H9 (cell line): Measurements from ENCODE around the gene MCRIP2. TPM values are rescaled to one million over a fixed set of nuclear protein-coding genes. Genes with fewer than 3 reads are reported as not detected.

Experiments
- DNase-seq: peaks from one replicate; pipeline ENCODE4 v3.0.0-alpha.2; 2017
- H2AFZ ChIP-seq: one replicate; pipeline ENCODE4 v1.6.1; 2013; ENCODE audit warnings: mild to moderate bottlenecking, low read length, control low read depth, moderate library complexity
- H2AK5ac ChIP-seq: 2 replicates; pipeline ENCODE4 v1.6.1; 2013; ENCODE audit warnings: low read length, control low read depth, mixed read lengths; ENCODE audit not compliant: insufficient read length
- H2BK120ac ChIP-seq: one replicate; pipeline ENCODE4 v1.6.1; 2013; ENCODE audit warnings: low read depth, mild to moderate bottlenecking, low read length, control low read depth, inconsistent platforms; ENCODE audit not compliant: poor library complexity, severe bottlenecking
- H2BK12ac ChIP-seq: 2 replicates; pipeline ENCODE4 v1.6.1; 2013; ENCODE audit warnings: low read length, control low read depth, mixed read lengths, low read depth; ENCODE audit not compliant: insufficient read length
- H2BK15ac ChIP-seq: 2 replicates; pipeline ENCODE4 v1.6.1; 2013; ENCODE audit warnings: low read depth, low read length, control low read depth
- H2BK20ac ChIP-seq: one replicate; pipeline ENCODE4 v1.6.1; 2013; ENCODE audit warnings: low read depth, mild to moderate bottlenecking, low read length, control low read depth, inconsistent platforms; ENCODE audit not compliant: poor library complexity, severe bottlenecking
- H2BK5ac ChIP-seq: 2 replicates; pipeline ENCODE4 v1.6.1; 2013; ENCODE audit warnings: low read length, control low read depth, mixed read lengths; ENCODE audit not compliant: insufficient read length
- H3K14ac ChIP-seq: 2 replicates; pipeline ENCODE4 v1.6.1; 2013; ENCODE audit warnings: low read length, control low read depth; ENCODE audit not compliant: insufficient read depth
- H3K18ac ChIP-seq: 2 replicates; pipeline ENCODE4 v1.6.1; 2013; ENCODE audit warnings: low read depth, mild to moderate bottlenecking, mixed read lengths, low read length, control low read depth; ENCODE audit not compliant: insufficient read length
- H3K23ac ChIP-seq: 2 replicates; pipeline ENCODE4 v1.6.1; 2013; ENCODE audit warnings: low read length, control low read depth, mixed read lengths, low read depth; ENCODE audit not compliant: insufficient read length
- H3K23me2 ChIP-seq: 2 replicates; pipeline ENCODE4 v1.6.1; 2013; ENCODE audit warnings: low read depth, mild to moderate bottlenecking, mixed read lengths, low read length, control low read depth; ENCODE audit not compliant: insufficient read length, poor library complexity, severe bottlenecking
- H3K27ac ChIP-seq: 2 replicates; pipeline ENCODE4 v1.5.1; 2013; ENCODE audit warnings: low read length, control low read depth, mixed read lengths, low read depth; ENCODE audit not compliant: insufficient read length
- H3K27me3 ChIP-seq: 2 replicates; pipeline ENCODE4 v1.6.1; 2013; ENCODE audit warnings: low read length, control low read depth, inconsistent platforms; ENCODE audit not compliant: insufficient read depth
- H3K4ac ChIP-seq: 2 replicates; pipeline ENCODE4 v1.6.1; 2013; ENCODE audit warnings: low read depth, mild to moderate bottlenecking, control low read depth, inconsistent platforms, low read length, moderate library complexity
- H3K4me1 ChIP-seq: 2 replicates; pipeline ENCODE4 v1.6.1; 2013; ENCODE audit warnings: low read length, control low read depth, inconsistent platforms; ENCODE audit not compliant: insufficient read depth
- H3K4me2 ChIP-seq: 2 replicates; pipeline ENCODE4 v1.6.1; 2013; ENCODE audit warnings: low read length, control low read depth, mixed read lengths; ENCODE audit not compliant: insufficient read length, insufficient read depth
- H3K56ac ChIP-seq: 2 replicates; pipeline ENCODE4 v1.6.1; 2013; ENCODE audit warnings: low read depth, mild to moderate bottlenecking, mixed read lengths, low read length, control low read depth; ENCODE audit not compliant: insufficient read length
- H3K79me1 ChIP-seq: 2 replicates; pipeline ENCODE4 v1.6.1; 2013; ENCODE audit warnings: low read depth, mild to moderate bottlenecking, moderate library complexity, low read length, control low read depth, inconsistent platforms; ENCODE audit not compliant: insufficient read depth, poor library complexity, severe bottlenecking
- H3K79me2 ChIP-seq: 2 replicates; pipeline ENCODE4 v1.6.1; 2013; ENCODE audit warnings: low read length, control low read depth, inconsistent platforms; ENCODE audit not compliant: insufficient read depth
- H3K9ac ChIP-seq: 2 replicates; pipeline ENCODE4 v1.6.1; 2013; ENCODE audit warnings: low read length, control low read depth, mixed read lengths; ENCODE audit not compliant: insufficient read length; ENCODE audit errors: extremely low read depth
- H3K9me3 ChIP-seq: one replicate; pipeline ENCODE4 v1.6.1; 2013; ENCODE audit warnings: low read depth, low read length, inconsistent platforms; ENCODE audit not compliant: control insufficient read depth
- H3T11ph ChIP-seq: one replicate; pipeline ENCODE4 v1.6.1; 2013; ENCODE audit warnings: mild to moderate bottlenecking, low read length, control low read depth, inconsistent platforms
- H4K20me1 ChIP-seq: one replicate; pipeline ENCODE4 v1.6.1; 2013; ENCODE audit not compliant: control insufficient read depth, insufficient read length, insufficient read depth
- H4K5ac ChIP-seq: 2 replicates; pipeline ENCODE4 v1.6.1; 2013; ENCODE audit warnings: low read depth, mild to moderate bottlenecking, mixed read lengths, low read length, control low read depth; ENCODE audit not compliant: insufficient read length
- H4K8ac ChIP-seq: replicated peaks from 2 replicates; pipeline ENCODE4 v1.6.1; 2013; ENCODE audit warnings: low read length, control low read depth, mixed read lengths, low read depth; ENCODE audit not compliant: insufficient read length
- H4K91ac ChIP-seq: 2 replicates; pipeline ENCODE4 v1.6.1; 2013; ENCODE audit warnings: low read depth, mild to moderate bottlenecking, moderate library complexity, mixed read lengths, low read length, control low read depth; ENCODE audit not compliant: insufficient read length
- H3K27ac Mint-ChIP-seq, 3 experiments: 2 replicates in 2 of 3; 3 replicates in 1 of 3; pipeline ENCODE4 v1.8.0; 2020 to 2021; ENCODE audit warnings: mixed read lengths in 3 of 3, mild to moderate bottlenecking in 1 of 3, moderate library complexity in 1 of 3
- H3K27me3 Mint-ChIP-seq: 2 replicates; pipeline ENCODE4 v1.8.0; 2021; ENCODE audit warnings: low read depth, mild to moderate bottlenecking, moderate library complexity, mixed read lengths
- H3K36me3 Mint-ChIP-seq, 3 experiments: 2 replicates in 2 of 3; 3 replicates in 1 of 3; pipeline ENCODE4 v1.8.0; 2020 to 2021; ENCODE audit warnings: low read depth in 3 of 3, mixed read lengths in 3 of 3; ENCODE audit not compliant: insufficient read depth in 1 of 3
- H3K4me1 Mint-ChIP-seq, 2 experiments: 2 replicates each; pipeline ENCODE4 v1.8.0; 2020; ENCODE audit warnings: mixed read lengths in 2 of 2
- H3K4me3 Mint-ChIP-seq, 2 experiments: 2 replicates in 1 of 2; 3 replicates in 1 of 2; pipeline ENCODE4 v1.8.0; 2020 to 2021; ENCODE audit warnings: mild to moderate bottlenecking in 2 of 2, mixed read lengths in 2 of 2, moderate library complexity in 1 of 2
- H3K9me3 Mint-ChIP-seq, 2 experiments: 2 replicates in 1 of 2; 3 replicates in 1 of 2; pipeline ENCODE4 v1.8.0; 2020; ENCODE audit warnings: mild to moderate bottlenecking in 2 of 2, mixed read lengths in 2 of 2, moderate library complexity in 1 of 2
- WGBS: extraction: QIAGEN DNeasy Blood & Tissue Kit; methylation state at CpG from one replicate; pipeline ENCODE4 v1.1.7; 2013; ENCODE audit warnings: missing lambda C conversion rate, low lambda C conversion rate, mixed read lengths; ENCODE audit not compliant: insufficient read length; ENCODE audit errors: extremely low coverage; 5-methylcytosine and 5-hydroxymethylcytosine counted together
- total RNA-seq: library from RNA; stranded (reverse); gene quantifications from 2 replicates; pipeline ENCODE4 v1.2.1, GENCODE V29; 2021
- TF ChIP-seq, protein P1 (sequence below): fragments of 200-600 bp; sonication (generic); conservative IDR thresholded peaks from 3 replicates; pipeline ENCODE4 v1.8.0; 2021; ENCODE audit warnings: antibody characterized with exemption, mild to moderate bottlenecking

The MCRIP2 gene
- total RNA-seq, 1 experiment from 2014 or later: 52.5 TPM

DNA sequence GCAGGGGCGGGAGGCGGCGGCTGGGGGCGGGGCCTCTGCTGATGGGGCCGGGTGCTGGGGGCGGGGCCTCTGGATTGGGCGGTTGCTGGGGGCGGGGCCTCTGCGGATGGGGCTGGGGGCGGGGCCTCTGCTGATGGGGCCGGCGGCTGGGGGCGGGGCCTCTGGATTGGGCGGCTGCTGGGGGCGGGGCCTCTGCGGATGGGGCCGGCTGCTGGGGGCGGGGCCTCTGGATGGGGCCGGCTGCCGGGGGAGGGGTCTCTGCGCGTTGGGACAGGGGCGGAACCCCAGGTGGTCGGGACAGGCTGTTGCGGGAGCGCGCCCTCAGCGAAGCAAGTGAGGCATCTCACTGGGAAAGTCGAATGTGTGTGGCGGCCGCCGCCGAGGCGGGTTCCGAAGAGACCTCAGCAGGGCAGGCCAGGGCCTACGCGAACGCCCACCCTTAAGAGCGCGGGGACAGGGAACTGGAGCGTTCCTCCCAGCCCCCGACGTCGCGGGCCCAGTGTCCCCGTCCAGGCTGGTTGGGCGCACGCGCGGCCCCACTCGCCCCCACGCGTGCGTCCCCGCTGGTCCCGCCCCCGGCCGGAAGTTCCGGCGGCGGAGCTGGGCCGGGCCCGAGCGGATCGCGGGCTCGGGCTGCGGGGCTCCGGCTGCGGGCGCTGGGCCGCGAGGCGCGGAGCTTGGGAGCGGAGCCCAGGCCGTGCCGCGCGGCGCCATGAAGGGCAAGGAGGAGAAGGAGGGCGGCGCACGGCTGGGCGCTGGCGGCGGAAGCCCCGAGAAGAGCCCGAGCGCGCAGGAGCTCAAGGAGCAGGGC lies 38.4 kb downstream of the MCRIP2 start, which contains the start of gene STUB1:
Gene STUB1, plus strand, starts transcription at position 597 of the 811 bp plus-strand sequence. Its CDS starts 116 bp downstream, at position 713.
- no peak within 1 kb of the TSS for H4K8ac ChIP-seq
- H4K91ac ChIP-seq: no peak within 1 kb of the TSS
- WGBS: no CpG with 5 or more reads among the region's 91 CpGs
- H2BK120ac ChIP-seq: no peak within 1 kb of the TSS
- H3K27me3 ChIP-seq: no peaks in the 10 kb centered on the region
- no peak within 1 kb of the TSS for H3K56ac ChIP-seq
- H3K23me2 ChIP-seq: peaks cover 14% of the 10 kb centered on the region
- H2BK12ac ChIP-seq: no peak within 1 kb of the TSS
- TF ChIP-seq, protein P1, sequence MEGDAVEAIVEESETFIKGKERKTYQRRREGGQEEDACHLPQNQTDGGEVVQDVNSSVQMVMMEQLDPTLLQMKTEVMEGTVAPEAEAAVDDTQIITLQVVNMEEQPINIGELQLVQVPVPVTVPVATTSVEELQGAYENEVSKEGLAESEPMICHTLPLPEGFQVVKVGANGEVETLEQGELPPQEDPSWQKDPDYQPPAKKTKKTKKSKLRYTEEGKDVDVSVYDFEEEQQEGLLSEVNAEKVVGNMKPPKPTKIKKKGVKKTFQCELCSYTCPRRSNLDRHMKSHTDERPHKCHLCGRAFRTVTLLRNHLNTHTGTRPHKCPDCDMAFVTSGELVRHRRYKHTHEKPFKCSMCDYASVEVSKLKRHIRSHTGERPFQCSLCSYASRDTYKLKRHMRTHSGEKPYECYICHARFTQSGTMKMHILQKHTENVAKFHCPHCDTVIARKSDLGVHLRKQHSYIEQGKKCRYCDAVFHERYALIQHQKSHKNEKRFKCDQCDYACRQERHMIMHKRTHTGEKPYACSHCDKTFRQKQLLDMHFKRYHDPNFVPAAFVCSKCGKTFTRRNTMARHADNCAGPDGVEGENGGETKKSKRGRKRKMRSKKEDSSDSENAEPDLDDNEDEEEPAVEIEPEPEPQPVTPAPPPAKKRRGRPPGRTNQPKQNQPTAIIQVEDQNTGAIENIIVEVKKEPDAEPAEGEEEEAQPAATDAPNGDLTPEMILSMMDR: no peak
- no peaks in the 10 kb centered on the region for H4K20me1 ChIP-seq
- no peak within 1 kb of the TSS for H4K5ac ChIP-seq
- H3K27ac ChIP-seq: no peak within 1 kb of the TSS
- peak within 1 kb of the TSS in 2 of 3 experiments; percentile 85 to 91; a peak in 3 of 7 replicates for H3K27ac Mint-ChIP-seq
- peaks cover 3% of the 10 kb centered on the region; the same call in 1 of the 2 replicates for H3K27me3 Mint-ChIP-seq
- H3K23ac ChIP-seq: no peak within 1 kb of the TSS
- H3K9me3 ChIP-seq: no peaks in the 10 kb centered on the region
- H3K9me3 Mint-ChIP-seq: no peaks in the 10 kb centered on the region
- peak within 1 kb of the TSS; percentile 71 for H3K4me2 ChIP-seq
- peaks cover 2% of the 10 kb centered on the region; the same call in 1 of the 2 replicates for H3K79me2 ChIP-seq
- peaks cover 14 to 28% (median 23%) of the 10 kb centered on the region in 3 experiments; a peak in 6 of 7 replicates for H3K36me3 Mint-ChIP-seq
- H3K9ac ChIP-seq: peak within 1 kb of the TSS; percentile 14
- no peak within 1 kb of the TSS for H2BK20ac ChIP-seq
- no peaks in the 10 kb centered on the region for H3K79me1 ChIP-seq
- peaks cover 20 to 38% of the 10 kb centered on the region in 2 experiments for H3K4me1 Mint-ChIP-seq
- H2BK5ac ChIP-seq: no peak within 1 kb of the TSS
- no peaks in the 10 kb centered on the region for H3K4me1 ChIP-seq
- H2AK5ac ChIP-seq: no peak within 1 kb of the TSS
- H2AFZ ChIP-seq: no peak within 1 kb of the TSS
- H2BK15ac ChIP-seq: no peak within 1 kb of the TSS
- no peak within 1 kb of the TSS for H3T11ph ChIP-seq
- no peak within 1 kb of the TSS for H3K4ac ChIP-seq
- peak; percentile 95 for DNase-seq
- H3K18ac ChIP-seq: peak within 1 kb of the TSS; percentile 46
- H3K14ac ChIP-seq: no peak within 1 kb of the TSS
- H3K4me3 Mint-ChIP-seq: peak within 1 kb of the TSS; percentile 81 to 89
